Right lung (tissue), 5 donors: ENCODE results near the gene VSTM2B. TPM values are rescaled to one million over a fixed set of nuclear protein-coding genes. Genes with fewer than 3 reads are reported as not detected.

Source experiments
- DNase-seq, 2 donors: peaks; one replicate each; pipeline ENCODE4 v3.0.0-alpha.2; 2013
- polyA plus RNA-seq, 5 donors: library from polyadenylated mRNA; unstranded; fragments of 120-200 nt; gene quantifications; one replicate each; pipeline versions ENCODE4 v1.2.1 to v1.2.3, GENCODE V29; 2013; ENCODE audit warnings: inconsistent platforms in 1 of 5, low replicate concordance in 1 of 5; ENCODE audit not compliant: insufficient read length in 5 of 5, insufficient read depth in 1 of 5

The VSTM2B gene
- polyA plus RNA-seq, 5 donors = not detected

GRCh38 chr19:29566496-29567054 is 40.8 kb downstream of the VSTM2B start:
- DNase-seq = no peak

- no peak for DNase-seq
These were observed 41.6 kb downstream of the VSTM2B start for GRCh38 chr19:29567366-29567915.

- DNase-seq = no peak
These were observed 42.5 kb downstream of the VSTM2B start for GRCh38 chr19:29568036-29569025.

- no peak for DNase-seq
These were observed 43.5 kb downstream of the VSTM2B start for GRCh38 chr19:29569038-29569911.

GRCh38 chr19:29571181-29571580 is 45.4 kb downstream of the VSTM2B start:
- no peak for DNase-seq

GRCh38 chr19:29573486-29573885 is 47.7 kb downstream of the VSTM2B start:
- DNase-seq = no peak

GRCh38 chr19:29574510-29574909 is 48.7 kb downstream of the VSTM2B start:
- DNase-seq = no peak

GRCh38 chr19:29576046-29576606 is 50.3 kb downstream of the VSTM2B start:
- DNase-seq = no peak

GRCh38 chr19:29576761-29577648 is 51.2 kb downstream of the VSTM2B start:
- DNase-seq = no peak

GRCh38 chr19:29577649-29577963 is 51.8 kb downstream of the VSTM2B start:
- no peak for DNase-seq

- DNase-seq = no peak
These were observed 52.6 kb downstream of the VSTM2B start for GRCh38 chr19:29578349-29578748.

GRCh38 chr19:29579308-29579910 is 53.6 kb downstream of the VSTM2B start:
- DNase-seq = no peak

GRCh38 chr19:29581398-29581797 is 55.6 kb downstream of the VSTM2B start:
- DNase-seq = no peak

GRCh38 chr19:29583196-29583999 is 57.6 kb downstream of the VSTM2B start:
- no peak for DNase-seq

GRCh38 chr19:29586401-29586800 is 60.6 kb downstream of the VSTM2B start:
- no peak for DNase-seq

GRCh38 chr19:29587059-29587458 is 61.3 kb downstream of the VSTM2B start:
- DNase-seq = no peak

- DNase-seq = no peak
These were observed 61.8 kb downstream of the VSTM2B start for GRCh38 chr19:29587518-29587986.

GRCh38 chr19:29588095-29588494 is 62.3 kb downstream of the VSTM2B start:
- no peak for DNase-seq

GRCh38 chr19:29590278-29590677 is 64.5 kb downstream of the VSTM2B start:
- no peak for DNase-seq
